NB4 (cell line): Measurements from ENCODE around the gene CYP19A1.

Source experiments
- DNase-seq: peaks from one replicate; pipeline ENCODE4 v3.0.0; 2010; ENCODE audit warnings: low read depth
- H3K4me3 ChIP-seq: one replicate; pipeline ENCODE4 v1.5.1; 2011; ENCODE audit warnings: mild to moderate bottlenecking, low read depth, low read length, moderate library complexity
- MYC ChIP-seq: IDR thresholded peaks from 2 replicates; pipeline ENCODE4 v1.6.1; 2011; ENCODE audit warnings: low read depth, low read length
- POLR2A ChIP-seq: IDR thresholded peaks from 2 replicates; pipeline ENCODE4 v1.6.1; 2011; ENCODE audit warnings: mild to moderate bottlenecking; ENCODE audit not compliant: insufficient read length; ENCODE audit errors: extremely low read depth
- TF ChIP-seq, protein P1 (sequence below): IDR thresholded peaks from 2 replicates; pipeline ENCODE4 v1.6.1; 2011; ENCODE audit warnings: low read depth, low read length
- TF ChIP-seq, protein P2 (sequence below): IDR thresholded peaks from one replicate; pipeline ENCODE4 v1.5.1; 2012; ENCODE audit warnings: low read depth, low read length

CYP19A1 gene

DNA sequence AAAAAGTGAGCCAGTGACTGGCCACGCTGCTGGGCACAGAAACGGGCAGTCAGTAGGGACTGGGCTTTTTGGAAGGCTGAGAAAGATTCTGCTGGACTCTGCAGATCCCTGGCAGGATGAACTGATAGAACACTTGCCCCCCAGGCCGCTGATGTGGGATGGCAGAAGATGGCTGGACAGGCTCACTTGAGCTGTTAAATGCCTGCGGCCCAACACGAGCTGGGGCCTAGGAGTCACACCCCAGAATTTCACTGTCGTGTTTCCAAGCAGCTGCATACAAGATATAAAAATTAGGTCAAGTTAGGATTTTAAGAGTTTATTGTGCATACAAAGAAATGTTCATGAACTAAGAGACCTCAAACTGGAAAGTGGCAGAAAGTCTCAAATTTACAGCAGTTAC lies 29.9 kb upstream of the CYP19A1 start:
- TF ChIP-seq MYC (no peak), POLR2A (no peak)
- TF ChIP-seq, protein P1, sequence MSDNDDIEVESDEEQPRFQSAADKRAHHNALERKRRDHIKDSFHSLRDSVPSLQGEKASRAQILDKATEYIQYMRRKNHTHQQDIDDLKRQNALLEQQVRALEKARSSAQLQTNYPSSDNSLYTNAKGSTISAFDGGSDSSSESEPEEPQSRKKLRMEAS: no peak
- TF ChIP-seq, protein P2, sequence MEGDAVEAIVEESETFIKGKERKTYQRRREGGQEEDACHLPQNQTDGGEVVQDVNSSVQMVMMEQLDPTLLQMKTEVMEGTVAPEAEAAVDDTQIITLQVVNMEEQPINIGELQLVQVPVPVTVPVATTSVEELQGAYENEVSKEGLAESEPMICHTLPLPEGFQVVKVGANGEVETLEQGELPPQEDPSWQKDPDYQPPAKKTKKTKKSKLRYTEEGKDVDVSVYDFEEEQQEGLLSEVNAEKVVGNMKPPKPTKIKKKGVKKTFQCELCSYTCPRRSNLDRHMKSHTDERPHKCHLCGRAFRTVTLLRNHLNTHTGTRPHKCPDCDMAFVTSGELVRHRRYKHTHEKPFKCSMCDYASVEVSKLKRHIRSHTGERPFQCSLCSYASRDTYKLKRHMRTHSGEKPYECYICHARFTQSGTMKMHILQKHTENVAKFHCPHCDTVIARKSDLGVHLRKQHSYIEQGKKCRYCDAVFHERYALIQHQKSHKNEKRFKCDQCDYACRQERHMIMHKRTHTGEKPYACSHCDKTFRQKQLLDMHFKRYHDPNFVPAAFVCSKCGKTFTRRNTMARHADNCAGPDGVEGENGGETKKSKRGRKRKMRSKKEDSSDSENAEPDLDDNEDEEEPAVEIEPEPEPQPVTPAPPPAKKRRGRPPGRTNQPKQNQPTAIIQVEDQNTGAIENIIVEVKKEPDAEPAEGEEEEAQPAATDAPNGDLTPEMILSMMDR: no peak
- DNase-seq: no peak

DNA sequence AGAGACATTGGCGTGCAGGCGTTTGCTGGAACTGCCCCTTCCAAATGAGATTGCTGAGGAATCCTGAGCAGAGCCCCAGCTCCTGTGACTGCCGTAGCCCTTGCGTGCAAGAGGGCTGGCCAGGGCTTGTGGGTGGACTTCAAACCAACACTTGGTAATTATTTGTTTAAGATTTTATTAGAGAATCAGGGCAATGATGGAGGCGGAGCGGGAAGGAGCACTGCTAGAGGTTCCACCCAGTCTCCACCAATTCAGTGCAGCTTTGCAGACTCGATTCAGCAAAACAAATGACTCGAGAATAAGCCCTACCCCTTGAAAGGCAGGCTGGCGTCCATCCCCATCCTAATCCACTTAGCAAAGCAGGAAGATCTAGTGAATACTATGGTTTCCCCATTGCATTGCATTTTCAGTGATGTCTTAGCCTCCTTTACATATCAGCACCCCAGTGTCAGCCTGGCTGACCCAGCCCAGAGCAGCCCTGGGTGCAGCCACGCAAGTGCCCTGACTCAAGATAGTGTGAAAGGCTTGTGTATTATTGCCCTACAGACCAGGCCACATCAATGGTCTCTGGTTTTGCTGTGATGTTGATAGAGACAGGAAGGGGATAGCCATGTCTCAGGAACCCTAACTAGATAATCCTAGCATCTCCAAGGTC lies 29.1 kb upstream of the CYP19A1 start:
- no peak overlapping the region for H3K4me3 ChIP-seq
- TF ChIP-seq POLR2A: no peak
- TF ChIP-seq, protein P1: no peak
- no peak for TF ChIP-seq MYC
- TF ChIP-seq, protein P2: no peak
- DNase-seq: no peak

More for the DNA sequence above, 29.9 kb upstream of the CYP19A1 start:
- no peak overlapping the region for H3K4me3 ChIP-seq

DNA sequence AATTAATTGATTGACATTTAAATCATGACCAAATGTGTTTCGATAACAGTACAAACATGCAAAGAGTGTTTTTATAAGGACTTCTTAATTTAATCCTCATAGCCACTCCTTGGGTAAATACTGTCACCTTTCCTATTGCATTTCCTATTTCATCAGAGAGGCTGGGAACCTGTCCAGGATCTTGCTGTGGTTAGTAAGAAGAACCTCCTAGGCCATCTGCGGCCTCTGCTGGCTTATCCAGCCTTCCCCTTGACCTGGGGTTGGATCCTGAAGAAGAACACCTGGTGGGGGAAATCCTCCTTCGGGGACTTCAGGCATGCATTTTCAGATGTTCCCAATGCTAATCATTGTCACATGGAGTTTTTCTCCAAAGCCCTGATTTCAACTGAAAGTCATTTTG lies 28.5 kb upstream of the CYP19A1 start:
- no peak for DNase-seq
- TF ChIP-seq, protein P1: no peak
- TF ChIP-seq MYC (no peak), POLR2A (no peak)
- TF ChIP-seq, protein P2: no peak
- no peak overlapping the region for H3K4me3 ChIP-seq

DNA sequence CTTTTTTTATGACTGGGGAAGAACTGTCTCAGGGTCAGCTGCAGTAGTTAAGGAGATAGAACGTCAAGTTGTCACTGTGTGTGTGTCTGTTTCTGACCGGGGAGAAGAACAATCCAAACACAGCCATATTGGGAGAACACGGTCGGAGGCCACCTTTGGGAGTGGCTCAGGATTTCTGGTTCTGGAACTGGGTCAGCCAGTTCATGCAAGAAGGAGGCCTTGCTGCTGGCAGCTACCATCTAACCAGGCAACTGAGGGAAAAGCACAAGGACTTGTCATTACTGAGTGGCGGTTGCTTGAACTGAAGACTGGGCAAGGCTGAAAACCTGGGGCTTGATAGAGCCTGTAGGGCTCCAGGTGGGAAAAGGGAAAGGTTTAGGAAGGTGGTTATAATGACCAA lies 27.7 kb upstream of the CYP19A1 start:
- H3K4me3 ChIP-seq: no peak overlapping the region
- no peak for DNase-seq
- TF ChIP-seq POLR2A (no peak), MYC (no peak)
- TF ChIP-seq, protein P1: no peak
- TF ChIP-seq, protein P2: no peak

DNA sequence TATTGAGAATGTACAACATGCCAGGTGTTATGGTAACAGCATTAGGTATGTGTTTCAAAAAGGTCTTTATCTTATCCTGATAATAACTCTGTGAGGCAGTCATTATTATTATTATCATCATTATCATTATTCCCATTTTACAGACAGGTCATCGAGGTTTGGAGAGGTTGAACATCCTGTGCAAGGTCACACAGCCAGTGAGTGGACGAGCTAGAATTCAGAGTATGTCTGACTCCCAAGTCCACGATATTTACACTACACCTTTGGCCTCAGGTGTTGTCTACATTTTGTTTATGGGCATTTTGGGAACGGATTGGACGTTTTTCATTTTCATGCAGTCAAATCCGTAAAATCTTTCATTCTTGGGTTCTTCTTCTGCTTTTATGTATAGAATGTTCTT lies 27.0 kb upstream of the CYP19A1 start:
- TF ChIP-seq MYC: no peak
- no peak for TF ChIP-seq POLR2A
- TF ChIP-seq, protein P1: no peak
- TF ChIP-seq, protein P2: no peak
- H3K4me3 ChIP-seq: no peak overlapping the region
- no peak for DNase-seq

DNA sequence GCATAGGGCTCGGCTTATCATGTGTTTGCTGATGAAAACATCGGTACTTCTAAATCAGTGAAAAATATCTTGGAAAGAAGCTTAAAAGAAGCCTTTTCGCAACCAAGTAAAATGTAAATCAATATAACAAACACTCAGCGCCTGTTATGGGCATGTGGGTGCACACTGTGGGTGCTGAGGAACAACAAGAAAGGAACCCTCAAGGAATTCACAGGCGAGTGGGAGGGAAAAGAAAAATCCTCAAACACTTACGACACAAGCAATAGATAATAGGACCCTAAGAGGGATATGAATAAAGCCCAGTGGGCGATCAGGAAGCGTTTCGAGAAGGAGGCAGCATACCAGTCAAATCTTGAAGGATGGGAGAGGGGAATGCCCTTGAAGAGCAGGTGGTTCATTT lies 25.0 kb upstream of the CYP19A1 start:
- no peak overlapping the region for H3K4me3 ChIP-seq
- no peak for TF ChIP-seq POLR2A
- no peak for TF ChIP-seq MYC
- TF ChIP-seq, protein P2: no peak
- TF ChIP-seq, protein P1: no peak
- DNase-seq: no peak
